Measurements from ENCODE around the gene DNER.

DNER gene

GRCh38 chr2:229346816-229347540 lies 367.4 kb downstream of the DNER start:
- DNase-seq (ENCODE audit: extremely low read depth, low read depth) = no peak
- TF ChIP-seq CTCF (IDR thresholded peaks at IDR 0.05; ENCODE audit: low read depth, low read length) = no peak

- no peak for TF ChIP-seq CTCF (IDR thresholded peaks at IDR 0.05; ENCODE audit: low read depth, low read length)
- no peak for DNase-seq (ENCODE audit: extremely low read depth, low read depth)
Observed at GRCh38 chr2:229344955-229345354, 369.4 kb downstream of the DNER start.

- TF ChIP-seq CTCF (IDR thresholded peaks at IDR 0.05; ENCODE audit: low read depth, low read length) = no peak
- no peak for DNase-seq (ENCODE audit: extremely low read depth, low read depth)
Observed at GRCh38 chr2:229344151-229344551, 370.2 kb downstream of the DNER start.

GRCh38 chr2:229343661-229344060 lies 370.7 kb downstream of the DNER start:
- DNase-seq (ENCODE audit: extremely low read depth, low read depth) = no peak
- no peak for TF ChIP-seq CTCF (IDR thresholded peaks at IDR 0.05; ENCODE audit: low read depth, low read length)

GRCh38 chr2:229342376-229342775 lies 372.0 kb downstream of the DNER start:
- peak; percentile 42 for TF ChIP-seq CTCF (IDR thresholded peaks at IDR 0.05; ENCODE audit: low read depth, low read length)
- no peak for DNase-seq (ENCODE audit: extremely low read depth, low read depth)

- DNase-seq (ENCODE audit: extremely low read depth, low read depth) = no peak
Observed at GRCh38 chr2:229340086-229340760, 374.1 kb downstream of the DNER start.

More at GRCh38 chr2:229340086-229340760, 374.1 kb downstream of the DNER start:
- TF ChIP-seq CTCF (IDR thresholded peaks at IDR 0.05; ENCODE audit: low read depth, low read length) = no peak
